HG02763 (cell line): ENCODE data around the gene TESK2.

Experiments
- ATAC-seq: cut with Tn5 transposase; IDR thresholded peaks from one replicate; pipeline ENCODE4 v1.9.1; 2021; ENCODE audit warnings: mild to moderate bottlenecking, moderate library complexity; ENCODE audit not compliant: unreplicated experiment

The TESK2 gene

GRCh38 chr1:45314266-45314665 is 176.7 kb downstream of the TESK2 start:
- no peak for ATAC-seq

GRCh38 chr1:45306905-45307304 is 184.1 kb downstream of the TESK2 start:
- no peak for ATAC-seq

- no peak for ATAC-seq
Observed at GRCh38 chr1:45306319-45306718, 184.6 kb downstream of the TESK2 start.

- ATAC-seq = no peak
Observed at GRCh38 chr1:45305231-45305630, 185.7 kb downstream of the TESK2 start.

- no peak for ATAC-seq
Observed at GRCh38 chr1:45304311-45305081, 186.5 kb downstream of the TESK2 start.

GRCh38 chr1:45303520-45304310 is 187.2 kb downstream of the TESK2 start:
- peak; percentile 74 for ATAC-seq

- no peak for ATAC-seq
Observed at GRCh38 chr1:45302505-45303150, 188.3 kb downstream of the TESK2 start.

- no peak for ATAC-seq
Observed at GRCh38 chr1:45300669-45300997, 190.3 kb downstream of the TESK2 start.

GRCh38 chr1:45299981-45300668 is 190.8 kb downstream of the TESK2 start:
- ATAC-seq = no peak

GRCh38 chr1:45299296-45299695 is 191.7 kb downstream of the TESK2 start:
- ATAC-seq = no peak

- no peak for ATAC-seq
Observed at GRCh38 chr1:45297666-45298356, 193.2 kb downstream of the TESK2 start.
